Measurements from ENCODE around the gene MISP. TPM values are rescaled to one million over a fixed set of nuclear protein-coding genes. Genes with fewer than 3 reads are reported as not detected.

The MISP gene
- total and polyA plus RNA-seq, 9 of the 15 experiments (the other 6 are each of a cell fraction or from before 2014, with no cell fraction given) = 0.04 to 0.29 (median 0.05) TPM; not detected in 5

- TF ChIP-seq NFE2 (IDR thresholded peaks at IDR 0.05; ENCODE audit: low read depth) = peak; percentile 73
- TF ChIP-seq ZNF212 (CRISPR knock-in tag; IDR thresholded peaks at IDR 0.05) = no peak
- TF ChIP-seq BCOR (IDR thresholded peaks at IDR 0.05) = no peak
Measured at GRCh38 chr19:789701-790060, 38.8 kb downstream of the MISP start (continued).

- ATAC-seq = peak; percentile 56
- H3K4me1 ChIP-seq (replicated peaks in 1 of 2; ENCODE audit: control insufficient read depth in 2 of 2, insufficient read depth in 2 of 2, low read length in 2 of 2) = peaks cover 43 to 82% of the 10 kb centered on the region in 2 experiments
- peak overlapping the region; percentile 75 to 95 for H3K9ac ChIP-seq (ENCODE audit: insufficient read depth in 1 of 2, low read depth in 2 of 2, low read length in 2 of 2)
- H3K27ac ChIP-seq (ENCODE audit: extremely low read depth, low read depth, low read length) = peak overlapping the region; percentile 99
- H3K27me3 ChIP-seq (ENCODE audit: control insufficient read depth in 2 of 2, insufficient read depth in 2 of 2, low read length in 2 of 2) = no peaks in the 10 kb centered on the region
- TSS peak; percentile 66 for BruUV-seq (replicated peaks)
- intact Hi-C loops (cut with micrococcal nuclease) = no loop called here
- 13% methylated on average over 24 of the region's 26 CpGs for WGBS (ENCODE audit: insufficient coverage, low coverage, missing lambda C conversion rate)
- no peaks in the 10 kb centered on the region for H4K20me1 ChIP-seq (replicated peaks; ENCODE audit: control insufficient read depth, insufficient read depth, low read length)
- in situ Hi-C loops (cut with MboI) = no loop called here
- H2AFZ ChIP-seq (ENCODE audit: low read depth, low read length) = peak overlapping the region; percentile 78
- POLR2A ChIA-PET = interaction anchor here (0.5 to 0.7 kb wide), 2 partner anchors 462 to 607 kb away, joined by 3 to 4 read pairs; no protein-coding TSS in a partner anchor
- no peak for FAIRE-seq
- H3K36me3 ChIP-seq (ENCODE audit: control insufficient read depth, insufficient read depth, low read length) = no peaks in the 10 kb centered on the region
- H3K4me3 ChIP-seq = peak overlapping the region; percentile 35; the same call in 1 of the 2 replicates
- peaks cover 12% of the 10 kb centered on the region; the same call in 2 of the 3 replicates for H3K79me2 ChIP-seq (ENCODE audit: control insufficient read depth, insufficient read depth, low read length)
- CTCF ChIA-PET (ENCODE audit: low intra/inter-chr PET ratio) = no interaction called here
- H3K4me2 ChIP-seq (ENCODE audit: insufficient read depth, low read length) = peak overlapping the region; percentile 79
- peaks cover 3% of the 10 kb centered on the region; the same call in 1 of the 2 replicates for H3K9me3 ChIP-seq (replicated peaks; ENCODE audit: control insufficient read depth, insufficient read depth, low read depth, low read length)
- H3K9me1 ChIP-seq (ENCODE audit: control insufficient read depth, insufficient read depth, low read length) = no peaks in the 10 kb centered on the region
- DNase-seq (ENCODE audit: extremely low read depth in 1 of 4, low spot score in 3 of 4) = peak; percentile 45 to 75 (median 48)
- TF ChIP-seq SUPT5H (IDR thresholded peaks at IDR 0.05) (peak; percentile 61; the same call in 1 of the 2 replicates), NR2C1 (IDR thresholded peaks at IDR 0.05) (no peak), NR2C1 (tag; IDR thresholded peaks at IDR 0.05) (0 out of 2 replicates have a peak, but pooled peaks have one; percentile 27), ZBTB33 (CRISPR knock-in tag; IDR thresholded peaks at IDR 0.05) (peak; percentile 75; the same call in 1 of the 2 replicates), ATF7 (IDR thresholded peaks at IDR 0.05) (0 out of 2 replicates have a peak, but pooled peaks have one; percentile 17), NRF1 (conservative IDR thresholded peaks at IDR 0.05 in 1 of 2, IDR thresholded peaks at IDR 0.05 in 1 of 2) (0 out of 4 replicates have a peak, but pooled peaks of 1 of the 2 experiments have one; percentile 20), ZNF584 (CRISPR knock-in tag; IDR thresholded peaks at IDR 0.05; ENCODE audit: low read depth) (0 out of 2 replicates have a peak, but pooled peaks have one; percentile 22), RBFOX2 (IDR thresholded peaks at IDR 0.05; ENCODE audit: low read depth, low read length) (peak; percentile 61), LARP7 (IDR thresholded peaks at IDR 0.05) (0 out of 2 replicates have a peak, but pooled peaks have one; percentile 43), ZNF583 (CRISPR knock-in tag; IDR thresholded peaks at IDR 0.05) (no peak), E2F1 (CRISPR knock-in tag; IDR thresholded peaks at IDR 0.05) (no peak), ZNF592 (IDR thresholded peaks at IDR 0.05) (peak; percentile 75)
Measured at GRCh38 chr19:791007-791566, 40.2 kb downstream of the MISP start.
